Choroid plexus epithelial cell (primary cell): ENCODE results near the gene RPH3AL.

Source experiments
- DNase-seq: peaks from one replicate; pipeline ENCODE4 v3.0.0-alpha.2; 2010; ENCODE audit warnings: low read depth
- H3K4me3 ChIP-seq: 2 replicates; pipeline ENCODE4 v1.5.1; 2011; ENCODE audit warnings: low read depth, mild to moderate bottlenecking, control low read depth, low read length, moderate library complexity
- TF ChIP-seq, protein P1 (sequence below): conservative IDR thresholded peaks from 2 replicates; pipeline ENCODE4 v1.5.1; 2011; ENCODE audit warnings: low read depth, mild to moderate bottlenecking, control low read depth, inconsistent platforms, low read length, moderate library complexity

Gene RPH3AL

DNA sequence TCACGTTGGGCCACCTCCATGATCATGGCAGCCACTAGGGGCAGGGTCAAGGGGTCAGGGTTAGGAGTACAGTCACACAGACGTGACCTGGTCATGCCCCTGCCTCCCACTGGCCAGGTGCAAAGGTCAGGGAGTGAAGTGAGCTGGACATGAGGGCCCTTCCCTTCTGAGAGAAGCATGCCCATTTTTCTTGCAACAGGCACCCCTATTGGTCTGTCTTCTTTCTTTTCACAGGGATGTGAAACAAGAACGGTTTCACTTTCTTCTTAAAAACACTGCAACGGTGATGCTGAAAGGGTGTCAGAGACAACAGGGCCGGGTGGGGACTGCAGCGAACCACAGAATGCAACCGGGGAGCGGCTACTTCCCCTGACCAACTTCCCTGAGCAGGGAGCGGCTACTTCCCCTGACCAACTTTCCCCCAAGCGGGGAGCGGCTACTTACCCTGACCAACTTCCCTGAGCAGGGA, 119.1 kb downstream of the RPH3AL start:
- no peak for DNase-seq

DNA sequence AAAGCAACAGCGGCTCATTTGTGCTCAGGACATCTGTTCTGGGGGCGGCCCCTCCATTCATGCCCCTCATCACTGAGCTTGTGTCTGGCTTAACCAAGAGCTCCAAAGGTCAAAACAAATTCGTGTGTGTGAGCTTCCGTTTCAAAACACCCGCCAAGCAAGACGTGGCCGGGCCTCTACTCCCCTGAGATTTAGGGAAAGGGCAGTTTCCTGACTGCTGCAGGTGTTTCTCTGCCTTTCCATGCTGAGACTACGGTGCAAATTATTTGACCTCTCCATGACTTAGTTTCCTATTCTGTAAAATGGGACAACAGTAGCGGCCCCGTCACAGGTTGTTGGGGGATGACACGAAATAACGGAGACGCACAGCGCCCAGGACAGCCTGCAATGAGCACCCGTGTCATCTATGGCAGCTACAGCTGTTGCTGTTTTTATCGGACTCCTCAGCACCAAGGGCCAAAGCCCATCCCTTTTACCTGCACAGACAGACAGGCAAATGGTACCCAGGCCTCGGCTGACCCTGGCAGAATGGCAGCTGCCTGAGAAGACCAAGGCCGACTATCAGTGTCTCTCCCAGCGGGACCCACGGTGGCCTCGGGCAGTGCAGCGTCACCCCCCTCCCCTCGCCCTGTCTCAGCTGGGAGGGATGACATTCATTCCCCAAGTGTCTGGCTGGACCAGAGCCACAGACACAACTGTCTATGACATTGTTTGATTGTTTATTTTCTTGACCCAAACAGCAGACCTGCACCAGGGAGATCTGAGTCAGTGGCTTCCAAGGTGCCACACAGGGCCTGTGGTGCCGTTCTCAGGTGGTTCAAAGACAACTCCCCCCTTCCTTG, 120.4 kb downstream of the RPH3AL start:
- no peak for DNase-seq
- TF ChIP-seq, protein P1, sequence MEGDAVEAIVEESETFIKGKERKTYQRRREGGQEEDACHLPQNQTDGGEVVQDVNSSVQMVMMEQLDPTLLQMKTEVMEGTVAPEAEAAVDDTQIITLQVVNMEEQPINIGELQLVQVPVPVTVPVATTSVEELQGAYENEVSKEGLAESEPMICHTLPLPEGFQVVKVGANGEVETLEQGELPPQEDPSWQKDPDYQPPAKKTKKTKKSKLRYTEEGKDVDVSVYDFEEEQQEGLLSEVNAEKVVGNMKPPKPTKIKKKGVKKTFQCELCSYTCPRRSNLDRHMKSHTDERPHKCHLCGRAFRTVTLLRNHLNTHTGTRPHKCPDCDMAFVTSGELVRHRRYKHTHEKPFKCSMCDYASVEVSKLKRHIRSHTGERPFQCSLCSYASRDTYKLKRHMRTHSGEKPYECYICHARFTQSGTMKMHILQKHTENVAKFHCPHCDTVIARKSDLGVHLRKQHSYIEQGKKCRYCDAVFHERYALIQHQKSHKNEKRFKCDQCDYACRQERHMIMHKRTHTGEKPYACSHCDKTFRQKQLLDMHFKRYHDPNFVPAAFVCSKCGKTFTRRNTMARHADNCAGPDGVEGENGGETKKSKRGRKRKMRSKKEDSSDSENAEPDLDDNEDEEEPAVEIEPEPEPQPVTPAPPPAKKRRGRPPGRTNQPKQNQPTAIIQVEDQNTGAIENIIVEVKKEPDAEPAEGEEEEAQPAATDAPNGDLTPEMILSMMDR, result no peak
- no peak overlapping the region for H3K4me3 ChIP-seq

More for the DNA sequence above, 119.1 kb downstream of the RPH3AL start:
- TF ChIP-seq, protein P1, result no peak
- no peak overlapping the region for H3K4me3 ChIP-seq

DNA sequence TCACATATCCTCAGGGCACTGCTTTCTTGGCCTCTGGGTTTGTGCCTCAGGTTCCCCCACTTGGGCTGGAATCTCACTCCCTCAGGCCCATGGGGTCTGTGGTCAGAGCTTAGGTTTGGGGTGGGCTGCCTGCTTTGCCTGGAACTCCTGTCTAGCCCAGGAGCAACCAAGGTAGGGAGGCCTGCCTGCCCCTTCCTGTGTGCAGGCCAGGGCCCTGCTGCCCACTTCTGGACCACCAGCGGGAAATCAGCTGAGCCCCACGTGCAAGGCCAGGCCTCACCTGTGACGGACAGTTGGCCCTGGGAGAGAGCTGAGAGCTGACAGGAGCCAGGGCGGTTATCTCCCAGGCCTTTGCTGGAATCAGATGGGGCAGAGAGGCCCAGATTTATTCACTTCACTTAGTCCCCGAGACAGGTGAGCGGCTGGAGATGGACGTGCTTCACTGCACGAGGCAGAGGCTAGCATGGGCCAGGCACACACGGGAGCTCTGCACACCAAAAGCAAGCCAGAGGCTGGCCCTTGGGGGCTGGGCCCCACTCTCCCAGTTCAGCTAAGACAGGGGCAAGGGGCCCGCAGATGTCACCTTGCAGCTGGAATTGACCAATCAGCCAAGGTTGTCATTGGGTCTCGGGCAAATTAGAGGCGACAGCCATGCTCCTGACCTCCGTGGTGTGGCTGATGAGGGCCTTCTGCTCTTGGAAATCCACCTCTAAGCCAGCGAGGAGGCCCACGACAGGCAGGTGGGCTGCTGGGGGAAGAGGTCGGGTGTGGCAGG, 121.2 kb downstream of the RPH3AL start:
- no peak for DNase-seq
- TF ChIP-seq, protein P1, result no peak
- no peak overlapping the region for H3K4me3 ChIP-seq

DNA sequence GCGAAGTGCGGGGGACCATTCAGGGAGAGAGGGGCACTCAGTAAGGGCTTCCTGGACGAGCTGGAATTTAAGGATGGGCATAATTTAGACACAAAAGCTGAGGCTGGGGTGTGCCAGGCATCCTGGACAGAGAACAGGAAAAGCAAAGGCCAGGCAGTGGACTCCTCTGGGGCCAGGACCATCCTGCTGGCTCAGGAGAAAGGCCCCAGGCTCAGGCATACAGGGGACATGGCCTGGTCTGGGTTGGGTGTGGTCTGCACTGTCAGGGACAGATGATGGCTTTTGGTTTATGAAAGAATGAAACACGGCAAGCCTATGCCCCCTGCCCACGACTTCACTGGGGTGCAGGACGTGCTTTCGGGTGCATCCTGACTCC, 122.2 kb downstream of the RPH3AL start:
- no peak for DNase-seq
- TF ChIP-seq, protein P1, result no peak
- no peak overlapping the region for H3K4me3 ChIP-seq

DNA sequence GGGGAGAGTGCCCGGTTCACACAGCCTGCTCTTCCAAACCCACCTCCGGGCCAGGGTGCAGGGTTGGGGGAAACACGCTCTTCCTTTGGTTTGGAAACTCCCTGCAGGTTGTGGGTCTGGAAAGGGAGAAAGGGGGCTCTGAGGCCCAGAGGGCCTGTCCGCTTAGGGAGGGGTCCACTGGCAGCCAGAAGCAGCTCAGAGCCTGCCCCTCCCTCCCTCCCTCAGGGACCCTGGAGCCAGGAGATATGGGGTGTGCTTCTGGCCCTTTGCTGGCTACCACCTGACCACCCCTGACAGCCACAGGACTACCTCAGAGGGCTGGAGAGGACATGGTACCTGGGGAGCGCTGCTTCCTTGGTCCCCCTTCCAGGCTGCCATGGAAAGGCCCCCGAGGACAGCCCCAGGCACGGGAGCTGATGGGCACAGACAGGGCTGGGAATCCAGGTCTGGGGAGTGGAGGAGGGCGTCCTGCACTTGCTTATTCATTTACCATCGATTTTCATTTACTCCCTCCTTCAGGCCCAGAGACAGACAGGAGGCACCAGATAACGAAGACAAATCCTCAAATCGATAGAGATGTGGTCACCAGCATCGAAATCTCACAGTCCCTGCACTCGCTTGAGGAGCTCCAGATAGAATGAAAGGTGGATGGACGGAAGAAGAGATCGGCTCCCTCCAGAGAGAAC, 122.8 kb downstream of the RPH3AL start:
- no peak overlapping the region for H3K4me3 ChIP-seq
- DNase-seq, result no peak
- TF ChIP-seq, protein P1, result no peak

DNA sequence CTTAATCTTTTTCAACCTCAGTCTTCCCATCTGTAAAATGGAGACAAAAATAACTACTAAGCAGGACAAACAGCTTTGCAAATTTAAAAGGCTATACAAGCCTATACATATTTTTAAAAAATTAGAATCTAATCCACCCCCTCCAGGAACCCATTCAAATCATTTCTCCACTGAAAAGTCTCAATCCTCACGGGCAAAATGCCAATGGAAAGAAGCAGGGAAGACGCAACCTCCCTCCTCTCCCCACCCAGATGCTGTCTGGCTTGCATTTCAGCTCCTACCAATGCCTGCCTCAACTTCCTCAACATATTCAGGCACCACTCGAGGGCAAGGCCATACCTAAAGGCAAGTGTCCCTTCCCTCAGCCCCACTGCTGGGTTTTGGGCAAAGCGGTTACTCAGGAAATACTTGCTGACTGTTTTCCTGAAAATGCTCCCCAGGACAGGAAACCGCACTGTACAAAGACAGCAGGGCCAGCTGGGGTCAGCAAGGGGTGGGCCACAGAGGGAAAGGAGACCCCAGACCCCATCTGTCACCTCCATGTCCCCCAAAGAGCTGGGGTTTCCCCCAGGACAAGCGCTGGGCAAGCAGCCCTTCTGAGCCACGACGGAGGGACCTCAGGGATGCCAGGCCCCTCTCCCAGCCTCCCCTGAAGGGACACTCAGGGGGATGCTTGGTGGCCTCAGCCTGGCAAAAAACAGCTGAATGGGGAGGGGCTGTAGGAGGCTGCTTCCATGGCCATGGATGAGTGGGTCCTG, 123.5 kb downstream of the RPH3AL start:
- peak; percentile 9 for DNase-seq
- H3K4me3 ChIP-seq, result no peak overlapping the region
- TF ChIP-seq, protein P1, result no peak
